Placental epithelial cell (primary cell): ENCODE results near the gene AZU1. TPM values are rescaled to one million over a fixed set of nuclear protein-coding genes. Genes with fewer than 3 reads are reported as not detected.

Experiments used
- small RNA-seq: library from RNA; depleted of rRNA; stranded (forward); fragments of <200 nt; gene quantifications from one replicate; pipeline ENCODE3, GENCODE V24; 2012
- total RNA-seq: library from RNA; depleted of rRNA; stranded (reverse); fragments of >200 nt; gene quantifications from 2 replicates; pipeline ENCODE4 v1.2.3, GENCODE V29; 2012

The AZU1 gene, protein sequence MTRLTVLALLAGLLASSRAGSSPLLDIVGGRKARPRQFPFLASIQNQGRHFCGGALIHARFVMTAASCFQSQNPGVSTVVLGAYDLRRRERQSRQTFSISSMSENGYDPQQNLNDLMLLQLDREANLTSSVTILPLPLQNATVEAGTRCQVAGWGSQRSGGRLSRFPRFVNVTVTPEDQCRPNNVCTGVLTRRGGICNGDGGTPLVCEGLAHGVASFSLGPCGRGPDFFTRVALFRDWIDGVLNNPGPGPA
- not detected in 2 replicates for total RNA-seq

DNA sequence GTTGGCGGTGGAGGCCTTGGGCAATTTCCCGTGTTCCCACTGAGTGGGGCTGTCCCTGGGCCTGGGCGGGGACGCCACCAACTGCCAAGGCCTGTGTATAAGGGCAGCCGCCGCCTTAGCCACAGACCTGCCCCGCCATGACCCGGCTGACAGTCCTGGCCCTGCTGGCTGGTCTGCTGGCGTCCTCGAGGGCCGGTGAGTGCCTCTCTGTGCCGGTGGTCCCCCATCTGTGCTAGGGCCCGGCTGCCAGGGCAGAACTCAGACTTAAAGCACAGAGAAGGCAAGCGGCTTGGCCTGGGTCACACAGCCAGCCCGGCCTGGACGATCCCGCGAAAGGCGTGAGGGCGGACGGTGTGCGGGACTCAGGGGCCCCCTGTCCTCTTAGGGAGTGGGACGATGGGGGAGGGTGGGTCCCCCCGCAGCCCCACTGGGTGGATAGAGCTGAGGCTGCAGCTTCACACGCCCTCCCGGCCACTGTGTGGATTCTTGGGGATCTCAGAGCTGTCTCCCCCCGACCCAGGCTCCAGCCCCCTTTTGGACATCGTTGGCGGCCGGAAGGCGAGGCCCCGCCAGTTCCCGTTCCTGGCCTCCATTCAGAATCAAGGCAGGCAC lies at the start of gene AZU1:
Gene AZU1 (plus strand): TSS at position 128 of the 612 bp plus-strand sequence. CDS start 10 bp downstream, at position 138.

DNA sequence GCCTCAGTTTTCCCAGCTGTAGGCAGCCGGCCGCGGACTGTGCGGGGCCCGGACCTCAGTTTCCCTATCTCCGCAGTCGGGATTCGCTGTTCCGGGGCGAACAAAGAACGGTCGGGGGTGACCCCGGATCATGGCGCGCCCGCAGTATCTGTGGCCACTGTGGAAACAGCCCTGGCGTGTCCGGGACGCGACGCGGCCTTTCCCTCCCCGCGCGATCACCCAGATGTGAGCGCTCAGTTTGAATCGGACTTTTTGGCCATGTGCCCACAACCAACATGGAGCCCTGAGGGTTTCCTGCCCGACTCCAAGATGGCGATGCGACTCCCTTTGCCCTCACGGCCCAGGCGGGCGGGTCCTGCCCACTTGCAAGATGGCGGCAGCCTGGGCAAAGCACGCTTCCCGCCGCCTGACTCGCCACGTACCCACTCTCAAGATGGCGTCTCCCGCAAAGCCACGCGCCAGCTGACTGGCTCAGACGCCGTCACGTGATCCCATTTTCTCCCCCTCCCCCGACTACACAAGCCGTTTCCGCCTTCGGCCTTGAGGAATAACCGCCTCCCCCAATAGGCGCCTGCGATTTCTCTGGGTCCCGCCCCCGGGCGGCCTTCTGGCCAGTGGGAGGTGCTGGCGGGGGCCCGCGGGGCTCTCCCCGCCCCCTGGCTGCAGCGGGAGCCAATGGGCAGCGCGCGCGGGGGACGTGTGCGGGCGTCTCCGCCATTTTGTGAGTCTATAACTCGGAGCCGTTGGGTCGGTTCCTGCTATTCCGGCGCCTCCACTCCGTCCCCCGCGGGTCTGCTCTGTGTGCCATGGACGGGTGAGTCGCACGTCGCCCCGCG lies 30.7 kb upstream of the AZU1 start, which contains the start of gene PTBP1:
Gene PTBP1 (plus strand): TSS at position 761 of the 836 bp plus-strand sequence. CDS start 46 bp downstream, at position 807.

DNA sequence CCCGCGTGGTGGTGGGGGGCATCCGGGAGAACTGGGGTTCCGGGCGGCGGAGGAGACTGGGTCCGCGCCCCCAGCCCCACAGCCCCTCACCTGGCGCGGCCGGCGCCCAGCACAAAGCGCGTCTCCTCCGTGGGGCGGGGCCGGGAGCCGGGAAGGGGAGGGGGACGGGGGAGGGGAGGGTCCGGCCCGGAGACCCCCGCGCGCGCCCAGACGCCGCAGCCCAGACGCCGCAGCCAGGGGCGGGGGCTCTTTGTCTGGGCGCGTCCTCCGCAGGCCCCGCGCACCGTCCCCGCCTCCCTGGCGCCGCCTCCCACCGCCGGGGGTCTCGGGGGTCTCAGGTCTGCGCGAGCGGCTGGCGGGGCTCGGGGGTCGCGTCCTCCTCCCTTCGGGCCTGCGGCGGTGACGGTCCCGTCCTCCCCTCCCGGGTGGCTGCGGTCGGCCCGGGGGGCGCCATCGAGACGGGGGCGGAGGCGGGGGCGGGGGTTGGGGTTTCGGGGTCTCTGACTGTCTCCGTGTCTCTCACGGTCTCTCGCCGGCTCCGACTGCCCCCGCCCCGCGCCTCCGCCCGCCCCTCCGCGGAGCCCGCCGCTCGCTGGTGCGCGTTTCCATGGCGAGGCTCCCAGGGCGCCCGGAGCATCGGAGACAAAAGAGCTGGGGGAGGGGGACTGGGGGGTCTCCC lies 5.7 kb upstream of the AZU1 start, which contains the start of gene PLPPR3:
Gene PLPPR3 (minus strand): TSS at position 131 of the 679 bp plus-strand sequence. CDS start 396 bp downstream, outside the sequence.

GRCh38 chr19:840519-841206 lies 13.0 kb downstream of the AZU1 start, which contains the start of gene PRTN3:
Gene PRTN3 (plus strand): TSS chr19:840999. CDS start chr19:841009, 10 bp downstream.

GRCh38 chr19:852136-853013 lies 24.7 kb downstream of the AZU1 start, which contains the start of gene ELANE:
Gene ELANE (plus strand): TSS chr19:852303. CDS start chr19:852329, 26 bp downstream.

DNA sequence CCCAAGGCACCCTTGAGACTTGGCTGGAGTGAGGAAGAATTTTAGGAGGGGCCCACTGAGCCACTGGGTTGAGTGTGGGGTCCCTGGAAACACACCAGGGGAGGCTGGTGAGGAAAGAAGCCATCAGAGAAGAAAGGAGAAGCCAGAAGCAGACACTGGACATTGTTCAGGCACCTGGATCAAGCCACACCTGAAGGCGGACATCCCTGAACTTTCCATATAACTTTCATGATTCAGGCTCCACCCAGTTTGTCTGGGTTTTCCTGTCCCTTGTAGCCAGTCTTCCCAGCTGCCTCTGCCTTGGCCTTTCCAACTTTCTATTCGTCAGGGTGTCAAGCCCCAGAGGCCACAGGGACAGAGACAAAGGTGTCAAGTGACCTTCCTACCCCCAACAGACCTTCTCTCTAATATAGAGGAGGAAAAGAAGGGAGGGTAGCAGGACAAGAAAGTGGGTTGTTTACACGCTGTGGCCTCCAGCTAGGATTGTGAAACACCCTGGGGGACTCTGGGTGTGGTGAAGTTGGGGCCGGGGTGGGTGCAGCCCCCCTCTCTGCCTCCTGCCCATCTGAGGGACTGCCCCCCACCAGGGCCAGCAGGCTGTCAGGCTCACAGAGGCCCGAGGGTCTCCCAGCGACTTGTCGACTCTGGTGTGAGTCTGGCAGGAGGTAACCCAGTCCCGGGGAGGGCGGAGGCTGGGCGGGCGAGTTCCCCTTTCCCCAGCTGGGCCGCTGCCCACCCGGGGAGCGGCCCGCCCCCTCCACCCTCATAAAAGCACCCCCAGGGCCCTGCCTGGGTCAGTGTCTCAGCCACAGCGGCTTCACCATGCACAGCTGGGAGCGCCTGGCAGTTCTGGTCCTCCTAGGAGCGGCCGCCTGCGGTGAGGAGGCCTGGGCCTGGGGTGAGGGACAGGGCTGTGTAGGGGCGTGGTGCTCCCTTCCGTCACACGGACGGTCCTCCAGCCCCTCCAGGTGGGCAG lies 31.5 kb downstream of the AZU1 start, which contains the start of gene CFD:
Gene CFD (plus strand): TSS at position 797 of the 976 bp plus-strand sequence. CDS start 26 bp downstream, at position 823.

Small RNA genes lying within 50 kb of the gene (small RNA-seq; reads per million reads assigned to genes)
- gene MIR3187 = not detected

Other genes with a start within 250 kb of the AZU1 start
- gene HCN2, start 238.0 kb upstream of the AZU1 start, total RNA-seq = 0.33 and 0.39 TPM in 2 replicates
- gene POLRMT, start 194.3 kb upstream of the AZU1 start, total RNA-seq = 20.0 and 23.4 TPM in 2 replicates
- 0.33 and 0.39 TPM in 2 replicates for gene FGF22, start 188.0 kb upstream of the AZU1 start, total RNA-seq
- 34.9 and 59.5 TPM in 2 replicates for gene RNF126, start 164.6 kb upstream of the AZU1 start, total RNA-seq
- 221 and 628 TPM in 2 replicates for gene FSTL3, start 151.4 kb upstream of the AZU1 start, total RNA-seq
- not detected in 2 replicates for gene PRSS57, start 132.4 kb upstream of the AZU1 start, total RNA-seq
- gene PALM, start 118.9 kb upstream of the AZU1 start, total RNA-seq = 0.11 and 1.2 TPM in 2 replicates
- 11.0 and 58.5 TPM in 2 replicates for gene MISP, start 76.7 kb upstream of the AZU1 start, total RNA-seq
- gene PTBP1, start 30.4 kb upstream of the AZU1 start, total RNA-seq = 106 and 194 TPM in 2 replicates
- gene PLPPR3, start 5.9 kb upstream of the AZU1 start, total RNA-seq = under 0.01 TPM in 1 of 2 replicates, not detected in the other
- not detected in 2 replicates for gene PRTN3, start 13.2 kb downstream of the AZU1 start, total RNA-seq
- gene ELANE, start 24.5 kb downstream of the AZU1 start, total RNA-seq = not detected in 2 replicates
- 1.3 and 1.6 TPM in 2 replicates for gene CFD, start 31.8 kb downstream of the AZU1 start, total RNA-seq
- gene MED16, start 65.3 kb downstream of the AZU1 start, total RNA-seq = 25.5 and 32.2 TPM in 2 replicates
- not detected in 2 replicates for gene RNU6-9, start 65.6 kb downstream of the AZU1 start, total RNA-seq
- 35.3 and 49.0 TPM in 2 replicates for gene R3HDM4, start 85.4 kb downstream of the AZU1 start, total RNA-seq
- gene KISS1R, start 89.5 kb downstream of the AZU1 start, total RNA-seq = not detected in 2 replicates
- 177 and 216 TPM in 2 replicates for gene ARID3A, start 98.2 kb downstream of the AZU1 start, total RNA-seq
- gene WDR18, start 156.5 kb downstream of the AZU1 start, total RNA-seq = 60.1 TPM in 2 replicates
- under 0.01 and 0.79 TPM in 2 replicates for gene GRIN3B, start 172.6 kb downstream of the AZU1 start, total RNA-seq
- gene TMEM259, start 193.3 kb downstream of the AZU1 start, total RNA-seq = 79.3 and 114 TPM in 2 replicates
- not detected in 2 replicates for gene RNU6-2, start 193.7 kb downstream of the AZU1 start, total RNA-seq
- 33.0 and 118 TPM in 2 replicates for gene CNN2, start 198.8 kb downstream of the AZU1 start, total RNA-seq
- 13.0 and 14.0 TPM in 2 replicates for gene ABCA7, start 212.3 kb downstream of the AZU1 start, total RNA-seq
- gene ARHGAP45, start 239.3 kb downstream of the AZU1 start, total RNA-seq = 1.2 and 8.4 TPM in 2 replicates